ENCODE results near the gene TXNRD2.

TXNRD2 gene

DNA sequence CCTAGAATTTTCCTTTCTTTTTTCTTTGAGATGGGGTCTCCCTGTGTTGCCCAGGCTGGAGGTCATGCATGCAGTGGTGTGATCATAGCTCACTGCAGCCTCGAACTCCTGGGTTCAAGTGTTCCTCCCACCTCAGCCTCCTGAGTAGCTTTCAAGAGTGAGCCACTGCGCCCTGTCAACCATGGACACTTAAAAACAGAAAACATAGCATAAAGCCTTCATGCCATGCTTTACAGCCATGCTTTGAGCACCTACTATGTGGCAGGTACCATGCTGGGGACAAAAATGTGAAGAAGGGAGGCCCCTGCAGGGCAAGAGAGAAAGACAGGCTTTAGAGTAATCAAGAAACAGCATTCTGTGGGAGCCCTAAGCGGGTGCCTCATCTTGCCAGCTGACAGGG is 73.3 kb downstream of the TXNRD2 start:
- TF ChIP-seq RAD21 (IDR thresholded peaks at IDR 0.05; ENCODE audit: low read depth): peak; percentile 14; the same call in 1 of the 2 replicates
- TF ChIP-seq ZBTB7A (IDR thresholded peaks at IDR 0.05; ENCODE audit: low read depth): no peak
- TF ChIP-seq CREB1 (IDR thresholded peaks at IDR 0.05; ENCODE audit: low read depth): no peak

- no peak for TF ChIP-seq CEBPB (IDR thresholded peaks at IDR 0.05)
- TF ChIP-seq NFIC (IDR thresholded peaks at IDR 0.05): no peak
- no peak for TF ChIP-seq FOXM1 (IDR thresholded peaks at IDR 0.05; ENCODE audit: borderline replicate concordance, low read depth)
- no peak for TF ChIP-seq CREB1 (IDR thresholded peaks at IDR 0.05; ENCODE audit: low read depth)
Observed at GRCh38 chr22:19867617-19868016, 74.0 kb downstream of the TXNRD2 start.

DNA sequence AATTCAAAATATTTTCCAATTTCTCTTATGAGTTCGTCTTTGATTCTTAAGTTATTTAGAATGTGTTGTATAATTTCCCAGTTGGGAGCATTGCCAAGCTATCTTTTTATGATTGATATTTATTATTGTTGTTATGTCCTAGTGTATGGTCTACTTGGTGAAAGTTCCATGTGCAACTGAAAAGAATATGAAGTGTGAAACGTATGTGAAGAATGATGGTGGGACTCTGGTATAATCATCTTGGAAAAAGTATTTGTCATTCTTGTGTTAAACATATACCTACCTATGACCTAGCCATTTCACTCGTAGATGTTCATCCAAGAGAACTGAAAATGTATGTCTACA is 75.0 kb downstream of the TXNRD2 start:
- no peak for TF ChIP-seq TAF1 (IDR thresholded peaks at IDR 0.05; ENCODE audit: low read depth)
- TF ChIP-seq REST (IDR thresholded peaks at IDR 0.05; ENCODE audit: low read depth): no peak
- no peak for TF ChIP-seq EP300 (IDR thresholded peaks at IDR 0.05; ENCODE audit: borderline replicate concordance)
- no peak for TF ChIP-seq ZBTB7A (IDR thresholded peaks at IDR 0.05; ENCODE audit: low read depth)
- TF ChIP-seq EGR1 (IDR thresholded peaks at IDR 0.05): no peak
- no peak for TF ChIP-seq FOXM1 (IDR thresholded peaks at IDR 0.05; ENCODE audit: borderline replicate concordance, low read depth)
- TF ChIP-seq TCF12 (IDR thresholded peaks at IDR 0.05; ENCODE audit: low read depth): no peak
- TF ChIP-seq, protein P1, sequence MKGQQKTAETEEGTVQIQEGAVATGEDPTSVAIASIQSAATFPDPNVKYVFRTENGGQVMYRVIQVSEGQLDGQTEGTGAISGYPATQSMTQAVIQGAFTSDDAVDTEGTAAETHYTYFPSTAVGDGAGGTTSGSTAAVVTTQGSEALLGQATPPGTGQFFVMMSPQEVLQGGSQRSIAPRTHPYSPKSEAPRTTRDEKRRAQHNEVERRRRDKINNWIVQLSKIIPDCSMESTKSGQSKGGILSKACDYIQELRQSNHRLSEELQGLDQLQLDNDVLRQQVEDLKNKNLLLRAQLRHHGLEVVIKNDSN (IDR thresholded peaks at IDR 0.05): no peak
- TF ChIP-seq CREB1 (IDR thresholded peaks at IDR 0.05; ENCODE audit: low read depth): no peak
- TF ChIP-seq, protein P2, sequence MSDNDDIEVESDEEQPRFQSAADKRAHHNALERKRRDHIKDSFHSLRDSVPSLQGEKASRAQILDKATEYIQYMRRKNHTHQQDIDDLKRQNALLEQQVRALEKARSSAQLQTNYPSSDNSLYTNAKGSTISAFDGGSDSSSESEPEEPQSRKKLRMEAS (IDR thresholded peaks at IDR 0.05): no peak
- TF ChIP-seq NFIC (IDR thresholded peaks at IDR 0.05): no peak
- no peak for TF ChIP-seq TEAD4 (IDR thresholded peaks at IDR 0.05)
- no peak for TF ChIP-seq CEBPB (IDR thresholded peaks at IDR 0.05)
- no peak for TF ChIP-seq YY1 (IDR thresholded peaks at IDR 0.05; ENCODE audit: low read depth)
- TF ChIP-seq RAD21 (IDR thresholded peaks at IDR 0.05; ENCODE audit: low read depth): no peak

GRCh38 chr22:19865141-19865829 is 76.3 kb downstream of the TXNRD2 start:
- peak; percentile 6; the same call in 1 of the 2 replicates for TF ChIP-seq TEAD4 (IDR thresholded peaks at IDR 0.05)
- TF ChIP-seq YY1 (IDR thresholded peaks at IDR 0.05; ENCODE audit: low read depth): no peak

GRCh38 chr22:19864538-19865106 is 77.0 kb downstream of the TXNRD2 start:
- TF ChIP-seq CREB1 (IDR thresholded peaks at IDR 0.05; ENCODE audit: low read depth) (no peak), REST (IDR thresholded peaks at IDR 0.05; ENCODE audit: low read depth) (no peak), EGR1 (IDR thresholded peaks at IDR 0.05) (no peak), CEBPB (IDR thresholded peaks at IDR 0.05) (no peak), NFIC (IDR thresholded peaks at IDR 0.05) (no peak), EP300 (IDR thresholded peaks at IDR 0.05; ENCODE audit: borderline replicate concordance) (no peak), ZBTB7A (IDR thresholded peaks at IDR 0.05; ENCODE audit: low read depth) (no peak), FOXM1 (IDR thresholded peaks at IDR 0.05; ENCODE audit: borderline replicate concordance, low read depth) (no peak), TCF12 (IDR thresholded peaks at IDR 0.05; ENCODE audit: low read depth) (no peak), RAD21 (IDR thresholded peaks at IDR 0.05; ENCODE audit: low read depth) (no peak), YY1 (IDR thresholded peaks at IDR 0.05; ENCODE audit: low read depth) (no peak), TEAD4 (IDR thresholded peaks at IDR 0.05) (no peak), TAF1 (IDR thresholded peaks at IDR 0.05; ENCODE audit: low read depth) (no peak)
- TF ChIP-seq, protein P1 (IDR thresholded peaks at IDR 0.05): no peak
- TF ChIP-seq, protein P2 (IDR thresholded peaks at IDR 0.05): no peak

DNA sequence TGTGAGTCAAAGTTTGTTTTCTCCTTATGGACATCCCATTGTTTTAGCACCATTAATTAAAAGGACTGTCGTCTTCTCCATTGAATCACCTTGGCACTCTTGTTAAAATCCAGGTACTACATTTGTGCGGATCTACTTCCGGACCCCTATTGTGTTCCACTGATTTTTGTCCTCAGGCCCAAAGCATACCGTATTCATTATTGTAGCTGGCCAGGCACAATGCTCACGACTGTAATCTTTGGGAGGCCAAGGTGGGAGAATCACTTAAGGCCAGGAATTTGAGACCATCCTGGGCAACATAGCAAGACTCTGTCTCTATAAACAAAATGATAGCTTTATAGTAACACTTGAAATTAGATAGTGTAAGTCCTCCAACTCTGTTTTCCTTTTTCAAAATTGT is 78.0 kb downstream of the TXNRD2 start:
- TF ChIP-seq RAD21 (IDR thresholded peaks at IDR 0.05; ENCODE audit: low read depth): no peak
- TF ChIP-seq EP300 (IDR thresholded peaks at IDR 0.05; ENCODE audit: borderline replicate concordance): no peak
- no peak for TF ChIP-seq TEAD4 (IDR thresholded peaks at IDR 0.05)
- TF ChIP-seq, protein P1 (IDR thresholded peaks at IDR 0.05): no peak
- no peak for TF ChIP-seq EGR1 (IDR thresholded peaks at IDR 0.05)
- no peak for TF ChIP-seq YY1 (IDR thresholded peaks at IDR 0.05; ENCODE audit: low read depth)
- TF ChIP-seq, protein P2 (IDR thresholded peaks at IDR 0.05): no peak
- no peak for TF ChIP-seq TCF12 (IDR thresholded peaks at IDR 0.05; ENCODE audit: low read depth)
- TF ChIP-seq ZBTB7A (IDR thresholded peaks at IDR 0.05; ENCODE audit: low read depth): no peak
- no peak for TF ChIP-seq CREB1 (IDR thresholded peaks at IDR 0.05; ENCODE audit: low read depth)
- no peak for TF ChIP-seq FOXM1 (IDR thresholded peaks at IDR 0.05; ENCODE audit: borderline replicate concordance, low read depth)

Measured in Ishikawa (cell line).